ENCODE data around the gene SEC14L3.

The SEC14L3 gene

DNA sequence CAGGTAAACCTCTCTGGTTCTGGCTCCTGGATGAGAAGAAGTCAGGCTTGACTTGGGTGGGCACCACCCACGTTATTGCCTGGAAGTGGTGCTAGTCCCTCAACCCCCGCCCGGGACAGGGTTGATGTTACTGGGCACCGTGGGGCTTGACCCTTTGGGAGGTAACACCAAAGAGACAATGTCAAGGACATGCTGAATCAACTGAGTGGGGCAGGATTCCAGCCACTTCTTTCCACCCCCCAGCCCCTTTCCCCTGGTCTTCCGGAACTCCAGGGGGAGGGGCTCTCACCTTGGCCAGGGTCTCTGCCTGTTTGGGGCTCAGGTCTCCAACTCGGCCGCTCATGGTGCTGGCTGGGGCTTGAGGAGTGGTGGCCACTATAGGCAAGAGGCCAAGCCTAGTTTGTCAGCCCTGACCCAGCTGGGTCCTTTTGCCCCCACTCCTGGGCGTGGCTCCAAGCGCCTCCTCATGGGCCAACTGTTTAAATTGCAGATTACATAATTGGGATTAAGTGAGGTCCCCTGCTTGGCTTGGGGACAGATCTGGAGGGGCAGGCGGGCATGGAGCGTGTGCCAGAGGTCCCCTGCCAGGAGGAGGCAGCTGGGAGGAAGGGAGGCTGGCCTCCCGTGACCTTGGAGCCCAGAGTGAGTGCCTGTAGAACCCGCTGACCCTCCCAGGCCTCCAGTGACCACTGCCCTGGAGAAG, at the start of gene SEC14L3:
TSS of gene SEC14L3 (minus strand) at position 402 of the 703 bp plus-strand sequence. CDS start at position 343, 59 bp downstream.
- no peak for DNase-seq

DNA sequence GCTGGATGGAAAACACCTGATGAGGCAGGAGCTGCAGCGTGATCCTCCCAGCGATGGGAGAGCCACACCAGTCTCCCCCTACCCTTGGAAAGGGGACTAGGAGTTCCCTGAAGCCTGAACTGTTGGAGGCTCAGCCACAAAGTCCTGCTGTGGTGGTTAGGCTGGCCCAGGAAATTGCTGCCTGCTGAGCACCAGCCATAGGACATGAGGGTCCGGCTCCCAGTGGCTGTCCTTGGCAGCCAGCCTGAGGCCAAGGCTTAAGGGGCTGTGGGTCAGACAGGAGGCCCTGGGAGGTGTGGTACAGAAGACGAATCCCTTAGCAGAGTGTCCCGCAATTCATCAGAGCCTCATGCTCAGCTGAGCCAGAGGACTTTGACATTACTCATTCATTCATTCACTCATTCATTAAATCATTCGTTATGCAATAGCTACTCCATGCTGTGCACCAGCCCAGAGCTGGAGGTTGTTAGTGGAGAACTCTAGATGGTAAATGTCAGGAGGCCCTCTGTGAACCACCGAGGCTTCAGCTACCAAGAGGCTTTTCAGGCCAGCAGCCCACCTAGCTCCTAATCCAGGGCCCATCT, 48.1 kb upstream of the SEC14L3 start:
- no peak for DNase-seq

DNA sequence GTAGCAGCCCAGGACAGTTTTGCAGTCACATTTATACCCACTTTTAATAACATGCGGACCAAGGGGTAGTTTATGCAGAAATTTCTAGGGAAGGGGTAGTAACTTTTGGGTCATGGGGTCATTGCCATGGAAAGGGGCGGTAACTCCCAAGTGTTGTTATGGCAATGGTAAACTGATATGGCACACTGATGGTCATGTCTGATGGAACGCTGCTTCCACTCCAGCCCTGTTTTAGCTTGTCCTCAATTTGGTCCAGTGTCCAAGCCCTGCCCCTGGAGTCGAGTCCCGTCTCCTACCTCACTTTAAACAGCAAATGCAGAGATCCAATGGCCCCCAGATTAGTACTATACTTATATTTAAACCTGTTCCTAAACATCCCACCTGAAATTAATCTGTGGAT, 44.9 kb upstream of the SEC14L3 start:
- DNase-seq: no peak

DNA sequence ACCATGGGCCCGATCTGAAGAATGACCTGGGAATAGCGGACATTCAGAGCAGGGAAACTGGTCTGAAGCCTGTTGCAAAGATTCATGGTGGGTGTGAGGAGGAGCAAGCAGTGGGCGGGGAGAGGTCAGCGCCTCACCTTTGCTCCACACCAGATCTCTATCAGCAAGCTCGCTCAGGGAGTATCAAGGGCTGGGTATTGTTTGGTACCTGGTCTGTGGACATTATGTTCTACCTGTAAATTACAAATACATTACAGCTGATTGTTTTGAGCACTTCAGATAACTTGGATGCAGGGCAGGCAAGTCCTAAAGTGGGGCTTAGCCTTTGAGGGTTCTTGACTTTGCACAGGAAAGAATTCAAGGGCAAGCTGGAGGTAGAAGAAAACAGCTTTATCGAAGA, 44.5 kb upstream of the SEC14L3 start:
- DNase-seq: no peak

DNA sequence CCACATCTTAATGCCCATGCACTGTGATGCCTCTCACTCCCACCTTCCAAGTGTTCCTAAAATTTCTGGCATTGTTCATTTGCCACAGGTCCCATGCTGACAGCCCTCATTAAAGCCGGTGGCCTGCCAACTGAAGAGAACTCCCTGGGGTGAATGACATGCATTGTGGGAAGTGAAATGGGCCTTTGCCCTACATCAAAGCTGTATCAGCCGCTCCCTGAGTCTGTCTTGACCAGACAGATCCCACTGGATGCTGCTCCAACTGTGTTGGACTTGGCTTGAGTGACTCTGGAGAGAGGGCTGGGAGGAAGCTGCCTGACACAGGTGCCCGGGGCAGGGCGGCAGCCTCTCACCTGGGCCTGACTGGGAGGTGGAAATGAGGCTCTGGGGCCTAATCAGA, 42.4 kb upstream of the SEC14L3 start:
- no peak for DNase-seq

DNA sequence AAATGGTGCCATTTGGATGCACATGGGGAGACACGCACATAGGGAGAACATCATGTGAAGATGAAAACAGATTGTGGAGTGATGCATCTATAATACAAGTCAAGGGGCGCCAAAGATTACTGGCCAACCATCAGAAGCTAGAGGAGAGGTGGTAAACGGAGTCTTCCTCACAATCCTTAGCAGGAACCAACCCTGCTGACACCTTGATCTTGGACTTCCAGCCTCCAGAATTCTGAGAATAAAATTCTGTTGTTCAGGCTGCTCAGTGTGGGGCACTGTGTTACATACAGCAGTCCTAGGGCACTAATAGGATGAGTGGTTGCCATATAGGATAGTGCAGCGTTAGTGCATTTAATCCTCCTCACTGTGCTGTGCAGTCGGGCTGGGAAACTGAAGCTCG, 41.6 kb upstream of the SEC14L3 start:
- no peak for DNase-seq

DNA sequence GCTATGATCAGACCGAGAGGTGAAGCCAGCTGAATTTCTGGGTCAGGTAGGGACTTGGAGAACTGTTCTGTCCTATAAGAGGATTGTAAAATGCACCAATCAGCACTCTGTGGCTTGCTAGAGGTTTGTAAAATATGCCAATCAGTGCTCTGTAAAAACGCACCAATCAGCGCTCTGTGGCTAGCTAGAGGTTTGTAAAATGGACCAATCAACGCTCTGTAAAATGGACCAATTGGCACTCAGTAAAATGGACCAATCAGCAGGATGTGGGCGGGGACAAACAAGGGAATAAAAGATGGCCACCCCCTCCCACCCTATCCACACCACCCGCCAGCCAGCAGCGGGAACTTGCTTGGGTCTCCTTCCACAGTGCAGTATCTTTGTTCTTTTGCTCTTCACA, 40.1 kb upstream of the SEC14L3 start:
- no peak for DNase-seq

DNA sequence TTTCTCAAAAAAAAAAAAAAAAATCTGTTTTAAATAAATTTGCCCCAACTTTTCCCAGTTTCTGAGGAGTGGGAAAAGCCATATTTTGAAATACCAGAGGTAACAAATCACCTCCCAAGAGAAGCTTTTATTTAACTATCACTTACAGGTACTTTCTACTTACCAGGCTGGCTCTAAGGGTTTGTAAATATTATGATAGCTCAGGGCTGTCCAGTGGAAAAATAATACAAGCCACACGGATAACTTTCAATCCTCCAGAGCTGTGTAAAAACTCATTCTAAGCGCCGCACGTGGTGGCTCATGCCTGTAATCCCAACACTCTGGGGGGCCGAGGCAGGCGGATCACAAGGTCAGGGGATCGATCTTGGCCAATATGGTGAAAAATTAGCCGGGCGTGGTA, 39.3 kb upstream of the SEC14L3 start:
- DNase-seq: no peak

DNA sequence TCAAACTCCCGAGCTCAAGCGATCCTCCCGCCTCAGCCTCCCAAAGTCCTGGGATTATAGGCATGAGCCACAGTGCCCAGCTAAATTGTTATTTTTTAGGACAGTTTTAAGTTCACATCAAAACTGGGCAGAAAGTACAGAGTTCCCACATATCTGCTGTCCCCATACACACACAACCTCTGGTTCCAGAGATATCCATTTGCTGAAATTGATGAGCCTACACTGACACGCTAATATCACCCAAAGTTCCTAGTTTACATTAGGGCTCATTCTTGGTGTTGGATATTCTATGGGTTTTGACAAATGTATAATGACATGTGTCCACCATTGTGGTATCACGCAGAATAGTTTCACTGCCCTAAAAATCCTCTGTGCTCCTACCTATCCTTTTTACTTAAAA, 36.4 kb upstream of the SEC14L3 start:
- DNase-seq: no peak

DNA sequence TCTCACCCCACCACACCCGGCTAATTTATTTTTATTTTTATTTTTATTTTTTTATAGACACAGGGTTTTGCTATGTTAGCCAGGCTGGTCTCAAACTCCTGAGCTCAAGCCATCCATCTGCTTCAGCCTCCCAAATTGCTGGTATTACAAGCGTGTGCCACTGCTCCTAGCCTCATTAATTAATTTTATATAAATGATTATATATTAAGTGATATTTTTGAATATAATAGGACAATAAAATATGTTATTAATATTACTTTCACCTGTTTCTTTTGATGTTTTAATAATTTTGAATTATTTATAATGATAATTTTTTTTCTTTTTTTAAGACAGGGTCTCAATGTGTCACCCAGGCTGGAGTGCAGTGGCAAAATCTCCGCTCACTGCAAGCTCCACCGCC, 35.9 kb upstream of the SEC14L3 start:
- no peak for DNase-seq

DNA sequence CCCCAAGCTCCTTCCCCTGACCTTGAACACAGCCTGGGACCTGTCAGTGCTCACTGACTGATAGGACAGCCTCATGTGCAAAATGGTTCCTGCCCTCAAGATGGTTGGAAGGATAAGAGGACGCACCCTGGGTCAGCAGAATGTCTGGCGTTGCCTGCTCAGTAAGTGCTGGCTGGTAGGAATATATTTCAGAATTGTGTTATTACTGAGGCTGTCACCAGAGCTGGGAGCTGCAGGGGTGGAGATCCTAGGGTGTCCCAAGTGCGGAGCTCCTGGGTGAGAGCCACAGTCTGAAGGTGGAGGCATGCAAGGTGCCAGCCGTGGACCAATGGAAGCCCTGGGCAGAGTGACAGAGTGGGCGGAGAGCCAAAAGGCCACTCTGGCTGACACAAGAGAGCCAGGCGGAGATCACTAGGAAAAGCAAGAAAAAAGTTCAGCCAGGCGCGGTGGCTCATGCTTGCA, 34.7 kb upstream of the SEC14L3 start:
- DNase-seq: no peak

DNA sequence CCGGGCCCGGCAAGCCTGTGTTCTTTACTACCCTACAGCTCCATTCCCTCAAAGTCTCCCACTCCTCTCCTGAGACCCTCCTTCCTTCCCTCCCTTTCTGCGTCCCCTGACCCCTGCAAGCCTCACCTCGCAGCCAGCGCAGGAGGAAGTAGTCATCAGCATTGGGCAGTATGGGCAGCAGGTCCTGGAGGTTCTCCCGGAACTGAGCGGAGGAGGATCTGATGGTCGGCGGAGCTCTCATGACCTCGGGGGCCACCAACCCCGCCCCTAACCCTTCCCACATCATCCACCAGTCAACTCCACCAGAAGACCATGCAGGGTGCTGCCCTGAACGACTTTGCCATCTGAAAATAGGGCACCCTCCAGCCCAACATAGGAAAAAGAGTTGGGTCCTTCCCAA, 31.7 kb upstream of the SEC14L3 start:
- DNase-seq: no peak

DNA sequence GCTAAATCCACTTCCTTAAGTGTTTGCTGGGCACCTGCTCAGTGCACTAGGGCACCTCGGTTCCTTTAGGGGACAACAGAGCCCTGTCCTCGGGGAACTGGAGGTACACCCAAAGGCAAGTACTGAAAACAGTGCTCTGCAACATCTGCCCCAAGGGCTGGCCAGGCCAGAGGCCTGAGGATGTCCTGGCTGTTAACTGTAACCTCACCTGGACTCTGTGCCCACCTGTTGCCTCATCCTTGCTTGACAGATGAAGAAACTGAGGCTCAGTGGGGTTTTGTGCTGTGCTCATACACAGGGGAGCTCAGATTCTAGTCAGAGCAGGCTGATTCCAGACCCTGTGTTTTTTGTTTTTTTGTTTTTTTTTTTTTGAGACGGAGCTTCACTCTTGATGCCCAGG, 31.1 kb upstream of the SEC14L3 start:
- no peak for DNase-seq

DNA sequence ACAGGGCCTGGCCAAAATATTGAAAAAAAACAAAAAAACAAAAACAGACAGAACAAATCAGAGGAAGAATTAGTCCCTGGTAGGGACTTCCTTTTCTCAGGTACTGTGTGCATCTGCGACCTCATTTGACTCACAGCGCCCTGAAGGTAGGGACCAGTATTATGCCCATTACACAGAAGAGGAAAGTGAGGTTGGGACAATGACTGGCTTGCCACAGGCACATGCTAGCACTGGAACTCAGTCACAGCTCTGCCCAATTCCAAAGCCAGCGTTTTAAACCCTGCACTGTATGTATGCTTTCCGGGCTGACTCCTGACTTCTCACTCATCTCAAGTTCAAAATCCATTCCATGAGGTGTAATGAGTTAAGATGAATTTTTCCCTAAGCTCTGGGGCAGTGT, 30.3 kb upstream of the SEC14L3 start:
- DNase-seq: no peak

DNA sequence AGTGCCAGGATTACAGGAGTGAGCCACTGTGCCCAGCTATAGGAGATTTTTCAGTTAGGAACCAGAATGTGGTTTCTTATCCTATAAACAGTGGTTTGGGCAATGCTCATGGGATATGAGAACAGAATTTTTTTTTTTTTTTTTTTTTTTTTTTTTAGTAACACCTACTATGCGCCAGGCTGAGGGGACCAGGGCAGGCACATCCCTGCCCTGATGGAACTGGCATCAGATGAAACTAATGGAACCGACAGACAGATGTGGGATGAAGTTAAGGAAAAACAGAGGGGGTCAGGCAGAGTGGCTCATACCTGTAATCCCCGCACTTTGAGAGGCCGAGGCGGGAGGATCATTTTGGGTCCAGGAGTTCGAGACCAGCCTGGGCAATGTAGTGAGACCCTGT, 28.8 kb upstream of the SEC14L3 start:
- no peak for DNase-seq

DNA sequence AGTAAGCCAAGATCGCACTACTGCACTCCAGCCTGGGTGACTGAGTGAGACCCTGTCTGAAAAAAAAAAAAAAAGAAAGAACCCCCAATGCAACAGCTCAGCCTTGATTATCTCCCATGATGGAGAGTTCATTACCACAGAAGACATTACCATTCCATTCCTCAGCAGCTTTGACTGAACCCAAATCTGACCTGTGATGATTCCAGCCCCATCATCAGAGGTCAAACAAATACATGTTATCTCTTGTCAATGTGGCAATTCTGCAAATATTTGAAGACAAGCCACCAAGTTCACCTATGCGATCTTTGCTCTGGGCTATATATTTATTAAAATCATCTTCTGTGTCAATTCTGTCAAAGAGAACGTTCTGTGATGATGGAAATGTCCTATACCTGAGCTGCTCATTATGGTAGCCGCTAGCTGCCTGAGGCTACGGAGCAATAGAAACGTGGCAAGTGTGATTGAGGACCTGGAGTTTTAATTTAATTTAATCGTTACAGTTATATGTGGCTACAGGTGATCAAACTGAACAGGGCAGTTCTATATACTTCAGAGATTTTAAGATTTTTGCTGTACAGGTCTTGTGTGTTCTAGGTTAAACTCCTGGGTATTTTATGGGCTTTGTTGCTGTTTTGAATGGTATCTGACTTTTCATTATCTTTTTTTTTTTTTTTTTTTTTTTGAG, 25.8 kb upstream of the SEC14L3 start:
- DNase-seq: no peak

DNA sequence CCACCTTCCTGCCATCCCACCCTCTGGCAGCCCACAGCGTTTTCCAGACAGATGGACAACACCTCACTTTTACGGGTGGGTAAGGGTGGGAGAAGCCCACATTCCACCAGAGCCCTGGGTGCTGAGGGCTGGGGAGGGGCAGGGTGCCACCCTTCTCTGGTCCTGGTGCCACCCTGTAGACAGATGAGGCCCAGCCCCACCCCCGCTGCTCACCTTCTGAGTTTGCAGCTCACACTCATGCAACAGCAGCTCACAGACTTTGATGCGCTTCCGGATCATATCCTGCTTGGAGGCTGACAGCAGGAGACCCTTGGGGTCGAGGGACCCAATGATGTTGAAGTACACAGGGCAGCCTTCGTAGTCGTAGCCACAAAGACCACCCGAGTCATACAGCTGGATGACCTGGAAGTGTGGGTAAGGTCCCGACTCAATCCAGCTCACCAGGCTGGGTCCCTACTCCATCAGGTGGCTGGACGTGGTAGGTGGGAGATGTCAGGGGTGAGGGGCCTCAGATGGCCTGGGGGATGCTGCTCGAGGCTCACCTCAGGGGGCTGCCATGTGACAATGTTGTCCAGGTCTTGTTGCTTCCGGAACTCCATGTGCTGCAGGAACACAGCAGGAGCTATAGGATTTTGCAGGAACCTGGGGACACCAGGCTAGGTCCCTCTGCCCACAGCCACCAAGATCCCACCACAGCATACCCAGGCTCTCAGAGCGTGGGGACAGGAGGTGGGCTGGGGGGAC, 23.4 kb upstream of the SEC14L3 start:
- no peak for DNase-seq

DNA sequence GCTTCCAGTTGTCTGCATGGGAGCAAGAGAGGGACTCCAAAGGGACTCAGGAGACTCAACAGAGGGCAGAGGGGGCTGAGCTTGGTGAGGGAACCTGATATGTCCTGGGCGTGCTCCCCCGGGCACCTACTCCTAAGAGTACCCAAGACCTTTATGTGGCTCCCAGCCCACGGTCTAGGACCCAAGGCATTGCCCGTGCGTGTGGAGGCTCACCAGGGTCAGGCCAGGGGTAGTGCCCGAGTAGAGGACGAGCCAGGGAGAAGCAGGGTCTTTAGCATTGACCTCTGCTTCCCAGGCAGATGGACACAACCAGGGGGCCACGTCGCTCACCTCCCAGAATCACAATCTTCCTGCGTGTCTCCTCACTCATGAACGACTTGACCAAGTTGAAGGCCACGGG, 20.3 kb upstream of the SEC14L3 start:
- DNase-seq: no peak

DNA sequence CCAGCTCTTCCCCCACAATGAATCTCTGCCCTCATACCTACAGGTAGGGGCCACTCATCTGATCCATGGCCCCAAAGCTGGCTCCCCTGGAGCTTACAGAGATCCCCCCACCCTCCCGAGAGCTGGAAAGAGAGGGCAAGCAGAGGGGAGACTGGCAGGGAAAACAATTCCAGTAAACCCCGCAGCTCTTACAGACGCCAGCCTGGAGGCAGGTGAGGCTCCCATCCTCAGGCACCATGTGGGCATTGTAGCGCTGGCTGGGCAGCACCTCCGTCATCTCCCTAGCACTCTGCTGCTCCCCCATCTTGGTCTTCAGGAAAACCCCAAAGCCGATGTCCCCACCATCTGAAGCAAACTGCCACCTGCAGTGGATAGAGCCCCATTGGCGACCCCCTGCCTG, 19.6 kb upstream of the SEC14L3 start:
- DNase-seq: no peak

DNA sequence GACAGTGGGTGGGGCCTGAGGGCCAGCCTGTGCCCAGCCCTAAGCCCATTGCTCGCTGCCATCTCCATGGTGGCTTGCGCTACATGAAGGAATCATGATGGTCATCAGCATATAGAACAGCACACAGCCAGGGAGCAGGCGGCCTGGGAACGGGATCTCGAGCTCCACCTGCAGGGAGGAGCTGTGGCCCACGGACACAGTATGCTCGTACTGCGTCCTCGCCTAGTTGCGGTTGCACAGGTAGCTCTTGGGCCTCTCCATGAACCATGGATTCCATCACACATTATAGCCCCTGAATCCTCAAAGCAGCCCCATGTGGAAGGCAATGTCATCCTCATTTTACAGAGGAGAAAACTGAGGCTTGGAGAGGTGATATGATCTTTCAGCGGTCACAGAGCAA, 18.6 kb upstream of the SEC14L3 start:
- no peak for DNase-seq

DNA sequence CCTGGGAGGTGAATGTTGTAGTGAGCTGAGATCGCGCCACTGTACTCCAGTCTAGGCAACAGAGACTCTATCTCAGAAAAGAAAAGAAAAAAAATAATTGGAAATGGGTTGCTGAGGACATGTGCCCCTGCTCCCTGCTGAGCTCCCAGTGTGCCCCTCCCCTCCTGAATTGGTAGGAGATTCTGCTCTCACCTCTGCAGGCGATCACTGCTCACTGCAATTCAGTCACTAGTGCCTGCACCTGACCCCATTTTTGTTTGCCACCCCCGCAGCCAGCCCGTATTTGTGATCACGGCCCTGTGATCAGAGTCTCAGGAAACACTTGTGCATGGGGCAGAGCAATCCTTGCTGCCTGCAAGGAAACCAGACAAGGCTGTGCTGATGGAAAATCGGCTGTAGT, 16.3 kb upstream of the SEC14L3 start:
- DNase-seq: peak in 2 of 56 donors; percentile 1 to 3

DNA sequence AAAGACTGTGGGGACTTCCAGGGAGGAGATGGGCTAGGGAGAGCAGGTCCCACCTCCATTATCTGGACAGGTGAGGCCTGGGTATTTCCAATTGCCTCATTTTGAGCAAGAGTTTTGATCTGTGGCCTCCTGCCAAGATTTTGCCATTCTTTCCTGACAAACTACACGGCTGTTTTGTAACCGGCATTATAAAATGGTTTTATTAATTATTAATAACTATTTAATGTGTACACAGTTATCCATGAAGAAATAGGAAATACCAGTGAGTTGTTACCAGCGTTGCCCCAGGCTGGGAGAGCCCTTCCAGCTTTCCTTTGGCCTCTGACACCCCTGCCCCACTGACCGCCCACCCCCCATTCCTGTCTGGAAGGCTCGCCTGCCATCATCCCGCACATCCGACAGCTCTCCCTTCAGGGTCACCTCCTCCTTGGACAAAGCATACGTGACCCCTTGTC, 14.9 kb upstream of the SEC14L3 start:
- DNase-seq: no peak
